Stimulated activated CD4-positive, alpha-beta T cell treated with anti-CD3 and anti-CD28 coated beads, Interleukin-2, amount 100 ng/mL, for 48 hours (primary cell): Measurements from ENCODE around the gene PEPD.
"Not testable (repeated sequence)": the region's sequence is repeated elsewhere in the genome, so short reads cannot be mapped to it uniquely, and the experiment has no call there.

Source experiments
- DNase-seq, 2 donors: peaks; one replicate each; pipeline ENCODE4 v3.0.0-alpha.2; 2020

The PEPD gene

GRCh38 chr19:33521480-33522370 lies at the start of gene PEPD:
Gene PEPD, minus strand, starts transcription at chr19:33521791. Its CDS starts 31 bp downstream, at chr19:33521760.
- DNase-seq: peak; percentile 81 to 82

GRCh38 chr19:33569821-33570220 lies 48.2 kb upstream of the PEPD start:
- no peak for DNase-seq

- no peak for DNase-seq
Measured at GRCh38 chr19:33568706-33569105, 47.1 kb upstream of the PEPD start.

- DNase-seq: no peak
Measured at GRCh38 chr19:33564836-33565338, 43.3 kb upstream of the PEPD start.

GRCh38 chr19:33562636-33563035 lies 41.0 kb upstream of the PEPD start:
- no peak for DNase-seq

- not testable (repeated sequence) for DNase-seq
Measured at GRCh38 chr19:33561666-33562065, 40.1 kb upstream of the PEPD start.

- no peak for DNase-seq
Measured at GRCh38 chr19:33561261-33561660, 39.7 kb upstream of the PEPD start.

- no peak for DNase-seq
Measured at GRCh38 chr19:33559996-33560395, 38.4 kb upstream of the PEPD start.

GRCh38 chr19:33558856-33559255 lies 37.3 kb upstream of the PEPD start:
- no peak for DNase-seq

GRCh38 chr19:33558151-33558550 lies 36.6 kb upstream of the PEPD start:
- no peak for DNase-seq

- DNase-seq: no peak
Measured at GRCh38 chr19:33557720-33558119, 36.1 kb upstream of the PEPD start.

- no peak for DNase-seq
Measured at GRCh38 chr19:33557196-33557595, 35.6 kb upstream of the PEPD start.

GRCh38 chr19:33556261-33556660 lies 34.7 kb upstream of the PEPD start:
- DNase-seq: no peak

GRCh38 chr19:33555726-33556125 lies 34.1 kb upstream of the PEPD start:
- DNase-seq: not testable (repeated sequence)

- DNase-seq: no peak
Measured at GRCh38 chr19:33554821-33555220, 33.2 kb upstream of the PEPD start.

GRCh38 chr19:33554391-33554790 lies 32.8 kb upstream of the PEPD start:
- DNase-seq: no peak

- no peak for DNase-seq
Measured at GRCh38 chr19:33553530-33554310, 32.1 kb upstream of the PEPD start.

- no peak for DNase-seq
Measured at GRCh38 chr19:33552928-33553279, 31.3 kb upstream of the PEPD start.

- no peak for DNase-seq
Measured at GRCh38 chr19:33552191-33552927, 30.8 kb upstream of the PEPD start.

GRCh38 chr19:33551676-33552075 lies 30.1 kb upstream of the PEPD start:
- DNase-seq: no peak

- DNase-seq: no peak
Measured at GRCh38 chr19:33550768-33551167, 29.2 kb upstream of the PEPD start.

- no peak for DNase-seq
Measured at GRCh38 chr19:33547676-33548075, 26.1 kb upstream of the PEPD start.

- DNase-seq: no peak
Measured at GRCh38 chr19:33546656-33547055, 25.1 kb upstream of the PEPD start.
